Measurements from ENCODE around the gene ELFN1.

ELFN1 gene

DNA sequence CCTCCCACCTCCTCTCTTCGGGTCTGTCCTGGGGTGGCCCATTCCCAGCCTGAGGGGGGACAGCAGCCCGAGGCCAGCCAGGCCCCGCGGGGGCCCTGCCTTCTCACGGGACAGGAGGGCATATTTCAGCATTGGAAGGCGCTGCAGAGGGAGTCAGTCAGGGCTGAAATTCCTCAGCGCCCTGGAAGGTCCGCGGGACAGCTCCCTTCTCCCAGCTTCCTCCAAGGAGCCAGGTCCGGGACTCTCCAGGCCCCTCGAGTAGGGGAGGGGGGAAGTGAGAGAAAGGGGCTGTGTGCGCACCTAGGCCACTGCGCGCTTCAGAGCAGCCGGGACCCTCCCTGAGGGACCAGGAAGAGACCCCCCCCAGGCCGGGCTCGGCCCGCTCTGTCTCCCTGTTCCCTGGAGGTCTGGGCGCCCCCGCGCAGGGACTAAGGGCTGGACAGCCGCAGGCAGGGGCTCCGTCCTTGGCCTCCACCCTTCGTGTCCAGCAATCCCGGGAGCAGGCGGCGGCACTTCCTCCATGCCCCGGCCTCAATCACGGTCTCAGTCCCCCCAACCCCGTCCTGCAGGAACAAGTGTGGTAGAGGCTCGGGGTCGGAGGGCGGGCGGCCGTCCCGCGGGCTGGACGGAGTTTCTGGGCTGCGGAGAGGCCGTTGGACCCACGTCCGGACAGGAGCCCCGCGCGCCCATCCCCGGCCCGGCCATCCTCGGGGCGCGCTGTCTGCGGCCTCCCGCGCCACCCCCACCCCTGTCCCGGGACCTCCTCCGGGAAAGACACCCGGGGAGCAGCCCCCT is 6.0 kb upstream of the ELFN1 start:
- no peak for DNase-seq (ENCODE audit: low read depth)

DNA sequence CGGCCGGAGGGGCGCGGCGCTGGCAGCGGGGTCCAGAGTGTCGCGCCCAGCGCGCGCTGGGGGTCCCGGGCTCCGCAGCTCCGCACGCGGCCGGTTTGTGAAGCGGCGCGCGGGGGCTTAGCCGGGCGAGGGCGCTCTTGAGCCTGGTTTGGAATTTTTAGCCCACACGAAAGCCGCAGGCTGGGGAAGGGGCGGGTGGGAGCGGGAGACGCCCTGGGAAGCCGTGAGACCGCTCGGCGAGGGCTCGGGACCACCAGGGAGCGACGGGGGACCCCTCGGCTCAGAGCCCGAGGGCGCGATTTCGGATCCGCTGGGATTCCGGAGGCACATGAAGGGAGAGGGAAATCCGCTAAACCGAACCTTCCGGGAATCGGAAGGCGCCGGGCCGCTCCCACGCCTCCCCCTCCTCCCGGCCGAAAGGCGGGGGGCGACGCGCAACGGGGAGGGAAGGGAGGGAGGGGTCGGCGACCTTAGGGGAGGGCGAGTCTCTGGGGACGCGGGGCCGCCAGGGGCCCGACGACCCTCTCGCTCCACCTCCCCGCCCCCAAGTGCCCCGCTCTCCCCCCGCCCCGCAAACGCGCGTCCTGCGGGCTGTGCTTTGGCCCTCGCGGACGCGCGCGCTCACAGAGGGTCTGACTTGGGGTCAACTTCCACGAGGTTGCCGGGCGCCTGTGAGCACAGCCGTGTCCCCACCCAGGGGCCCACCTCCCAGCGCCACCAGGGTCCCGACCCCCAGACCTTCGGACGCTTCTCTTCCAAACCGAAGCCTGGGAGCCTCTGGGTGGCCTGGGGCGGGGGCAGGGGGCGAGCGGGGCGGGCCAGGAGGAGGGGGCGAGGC is 5.1 kb upstream of the ELFN1 start:
- DNase-seq (ENCODE audit: low read depth): no peak

DNA sequence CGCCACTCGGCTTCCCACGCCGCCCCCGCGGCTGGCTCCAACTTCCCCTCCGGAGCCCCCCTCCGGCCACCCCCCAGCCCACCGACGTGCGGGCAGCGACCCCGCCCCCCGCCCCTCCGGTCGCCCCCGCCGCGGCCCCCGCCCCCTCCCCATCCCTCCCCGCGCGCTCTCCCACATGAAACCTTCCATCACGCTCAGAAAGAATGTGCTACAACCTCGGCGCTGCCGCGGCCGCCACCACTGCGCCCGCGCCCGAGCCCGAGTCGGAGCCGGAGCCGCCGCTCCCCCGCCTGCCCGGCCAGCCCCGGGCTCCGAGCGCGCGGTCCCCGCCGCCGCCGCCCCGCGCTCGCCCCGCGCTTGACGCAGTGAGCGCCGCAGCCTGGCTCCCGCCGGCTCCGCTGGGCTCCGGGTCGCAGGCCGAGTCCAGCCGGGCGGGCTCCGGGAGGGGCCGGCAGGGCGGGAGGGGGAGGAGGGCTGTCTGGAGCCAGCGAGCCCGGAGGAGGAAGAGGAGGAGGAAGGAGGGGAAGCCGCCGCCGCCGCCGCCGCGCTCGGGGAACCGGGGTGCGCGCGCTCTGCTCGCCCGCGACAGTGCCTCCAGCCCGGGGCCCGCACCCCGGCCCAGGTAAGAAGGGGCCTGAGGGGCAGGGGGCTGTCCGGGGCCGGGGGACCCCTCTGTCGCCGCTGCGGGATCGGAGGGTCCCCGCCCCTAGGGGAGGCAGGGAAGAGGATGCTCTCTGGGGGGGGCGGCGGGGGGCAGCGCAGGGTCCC is 4.3 kb upstream of the ELFN1 start:
- DNase-seq (ENCODE audit: low read depth): no peak

DNA sequence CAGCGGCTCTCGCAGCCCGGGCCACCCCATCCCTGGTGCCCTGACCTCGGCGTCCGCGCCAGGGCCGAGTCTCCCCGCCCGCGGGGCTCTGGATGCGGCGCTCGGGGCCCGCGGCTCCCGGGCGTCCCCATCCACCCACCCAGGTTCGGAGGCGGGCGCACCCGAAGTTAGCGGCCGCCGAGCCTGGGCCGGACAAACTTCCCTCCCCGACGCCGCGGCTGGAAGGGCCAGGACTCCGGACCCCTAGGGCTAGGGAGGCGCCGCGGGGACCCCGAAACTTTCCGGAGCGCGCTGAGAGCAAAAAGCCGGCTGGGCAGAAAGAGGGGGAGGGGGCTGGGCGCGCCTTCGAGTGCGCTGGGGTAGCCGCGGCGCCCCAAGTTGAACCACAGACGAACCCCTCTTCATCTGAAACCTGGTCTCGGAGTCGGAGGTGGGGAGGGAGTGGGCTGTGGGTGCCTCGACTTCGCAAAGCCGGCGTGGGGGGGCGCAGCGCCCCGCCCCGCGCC is 3.7 kb upstream of the ELFN1 start:
- no peak for DNase-seq (ENCODE audit: low read depth)

DNA sequence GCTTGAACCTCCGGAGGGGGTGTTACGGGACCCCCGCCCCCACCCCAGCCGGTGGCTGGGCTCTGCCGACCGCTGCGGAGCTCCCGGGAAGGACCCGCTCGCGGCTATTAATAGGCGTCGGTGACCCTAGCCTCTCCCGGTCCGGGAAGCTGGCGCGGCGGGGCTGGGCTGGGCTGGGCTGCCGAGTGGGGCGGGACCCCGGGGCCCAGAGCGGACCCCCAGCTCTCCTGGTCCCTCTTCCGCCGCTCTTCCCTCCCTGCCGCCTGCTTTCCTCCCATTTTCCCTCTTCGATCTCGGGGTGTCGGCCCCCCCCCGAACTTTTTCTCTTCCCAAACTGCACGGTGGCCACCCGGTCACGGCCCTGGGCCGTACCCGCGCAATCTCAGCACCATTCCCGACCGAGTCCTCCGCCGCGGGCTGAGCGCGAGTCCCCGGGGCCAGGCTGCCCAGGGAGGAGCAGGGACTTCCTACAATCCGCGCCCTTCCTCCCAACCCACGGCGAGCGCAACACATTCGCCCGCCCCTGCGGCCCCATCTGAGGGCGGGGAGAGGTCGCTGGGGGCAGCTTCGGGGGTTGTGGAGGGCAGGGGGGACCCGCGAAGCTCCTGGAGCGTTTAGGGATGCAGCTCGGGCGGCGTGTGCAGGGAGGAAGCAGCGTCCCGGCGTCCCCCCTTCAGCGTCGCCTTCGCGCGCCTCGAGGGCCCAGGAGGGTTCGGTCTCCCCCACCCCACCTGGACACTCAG is 3.1 kb upstream of the ELFN1 start:
- no peak for DNase-seq (ENCODE audit: low read depth)

DNA sequence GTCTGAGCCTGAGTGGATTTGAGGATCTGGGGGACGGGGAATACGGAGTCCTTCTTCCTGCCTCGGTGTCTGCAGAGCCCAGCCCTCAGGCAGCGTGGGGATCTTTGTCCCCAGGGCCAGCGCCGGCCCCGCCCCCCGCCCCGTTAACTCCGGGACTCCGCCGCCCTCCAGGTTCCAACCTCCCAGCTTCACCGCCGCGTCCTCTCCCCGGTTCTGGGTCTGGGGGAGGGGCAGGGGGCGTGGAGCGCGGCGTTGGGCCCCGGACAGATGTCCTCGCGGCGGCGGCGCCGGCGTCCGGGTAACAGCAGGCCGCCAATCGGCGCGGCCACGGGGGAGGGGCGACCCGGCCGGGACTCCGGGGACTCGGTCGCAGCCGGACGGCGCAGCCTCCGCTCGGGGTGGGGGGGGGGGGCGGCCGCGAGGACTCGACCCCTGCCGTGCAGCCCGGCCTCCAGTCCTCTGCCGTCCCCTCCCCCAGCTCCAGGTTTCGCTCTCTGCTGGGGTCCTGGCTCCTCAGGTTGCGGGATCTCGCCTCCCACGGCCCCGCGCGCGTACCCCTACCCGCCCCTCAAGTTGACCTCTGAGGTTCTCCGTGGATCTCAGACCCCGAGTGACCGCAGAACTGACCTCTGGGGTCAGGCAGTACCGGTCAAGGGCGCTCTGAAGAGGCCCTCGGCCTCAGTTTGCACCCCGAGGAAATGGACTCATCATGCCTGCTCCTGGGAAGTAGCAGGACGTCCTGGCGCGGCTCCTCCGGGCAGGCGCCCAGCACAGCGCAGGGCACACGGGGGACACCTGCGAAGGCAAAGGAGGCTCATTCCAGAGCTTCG is 2.3 kb upstream of the ELFN1 start:
- DNase-seq (ENCODE audit: low read depth): no peak

DNA sequence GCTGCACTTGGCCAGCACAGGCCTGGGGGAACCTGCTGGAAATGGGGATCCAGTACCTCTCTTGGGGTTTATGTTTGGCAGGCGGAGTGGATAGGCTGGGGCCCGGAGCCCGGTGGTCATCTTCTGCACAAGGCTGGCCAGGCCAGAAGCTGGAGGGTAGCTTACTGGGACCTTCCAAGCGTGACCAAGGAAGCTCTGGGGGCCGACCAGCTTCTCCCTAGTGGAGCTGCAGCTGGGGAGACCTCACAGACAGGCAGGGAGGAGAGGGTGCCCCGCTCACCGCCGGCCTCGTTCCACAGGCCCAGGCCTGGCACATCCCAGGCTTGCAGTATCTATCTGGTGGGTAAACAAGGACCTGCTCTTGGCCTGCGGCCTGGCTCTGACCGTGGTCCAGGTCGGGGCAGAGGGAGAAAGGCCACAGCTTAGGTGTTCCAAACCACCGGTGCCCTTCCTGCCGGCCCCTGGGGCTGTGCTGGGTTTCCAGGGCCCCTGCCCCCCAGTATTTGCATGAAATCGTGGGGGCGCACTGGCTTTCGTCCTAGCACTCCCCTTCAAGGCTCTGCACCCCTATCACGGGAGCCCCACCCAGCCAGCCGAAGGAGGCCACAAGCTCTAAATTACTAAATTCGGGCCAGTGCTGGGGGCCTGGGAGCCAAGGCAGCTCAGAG is 1.5 kb upstream of the ELFN1 start:
- DNase-seq (ENCODE audit: low read depth): no peak

DNA sequence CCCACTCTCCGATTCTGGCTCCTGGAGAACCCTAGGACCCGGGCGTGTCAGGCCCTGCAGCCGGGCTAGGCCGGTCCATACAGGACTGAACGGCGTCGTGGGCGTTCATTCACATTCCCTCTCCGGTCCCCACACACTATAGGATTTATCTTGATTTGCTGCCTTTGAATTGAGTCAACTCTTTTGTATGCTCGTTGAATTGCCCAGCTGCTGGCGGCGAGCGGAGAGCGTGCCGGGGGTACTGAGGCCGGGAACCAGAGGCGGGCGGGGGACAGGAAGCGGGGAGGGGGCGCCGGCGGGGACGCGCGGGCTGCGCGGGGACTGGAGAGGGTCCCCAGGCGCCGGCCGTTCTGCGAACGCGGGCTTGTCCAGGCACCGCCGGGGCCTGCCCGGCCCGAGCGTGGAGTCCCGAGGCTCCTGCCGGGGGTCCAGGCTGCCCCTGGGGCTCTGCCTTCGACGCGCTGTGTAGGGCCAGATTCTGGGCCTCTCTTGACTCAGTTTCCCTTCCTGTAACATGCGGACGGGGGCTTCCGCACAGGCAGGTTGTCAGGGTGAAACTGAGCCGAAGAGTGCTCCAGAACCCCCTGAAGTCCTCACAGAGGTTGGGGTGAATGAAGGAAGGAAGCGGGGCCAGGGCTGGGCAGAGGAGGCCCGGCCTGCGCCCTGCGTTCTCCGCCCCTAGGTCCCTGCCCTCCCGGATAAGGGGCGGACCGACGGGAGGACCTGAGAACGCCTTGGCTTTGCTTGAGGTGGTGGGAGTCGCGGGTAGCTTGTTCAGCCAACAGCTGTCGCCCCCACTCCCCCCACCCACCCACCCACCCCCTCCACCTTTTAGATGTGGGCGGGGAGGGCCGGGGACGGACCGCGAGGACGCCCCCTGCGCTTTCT is 769 bp upstream of the ELFN1 start:
- DNase-seq (ENCODE audit: low read depth): no peak

DNA sequence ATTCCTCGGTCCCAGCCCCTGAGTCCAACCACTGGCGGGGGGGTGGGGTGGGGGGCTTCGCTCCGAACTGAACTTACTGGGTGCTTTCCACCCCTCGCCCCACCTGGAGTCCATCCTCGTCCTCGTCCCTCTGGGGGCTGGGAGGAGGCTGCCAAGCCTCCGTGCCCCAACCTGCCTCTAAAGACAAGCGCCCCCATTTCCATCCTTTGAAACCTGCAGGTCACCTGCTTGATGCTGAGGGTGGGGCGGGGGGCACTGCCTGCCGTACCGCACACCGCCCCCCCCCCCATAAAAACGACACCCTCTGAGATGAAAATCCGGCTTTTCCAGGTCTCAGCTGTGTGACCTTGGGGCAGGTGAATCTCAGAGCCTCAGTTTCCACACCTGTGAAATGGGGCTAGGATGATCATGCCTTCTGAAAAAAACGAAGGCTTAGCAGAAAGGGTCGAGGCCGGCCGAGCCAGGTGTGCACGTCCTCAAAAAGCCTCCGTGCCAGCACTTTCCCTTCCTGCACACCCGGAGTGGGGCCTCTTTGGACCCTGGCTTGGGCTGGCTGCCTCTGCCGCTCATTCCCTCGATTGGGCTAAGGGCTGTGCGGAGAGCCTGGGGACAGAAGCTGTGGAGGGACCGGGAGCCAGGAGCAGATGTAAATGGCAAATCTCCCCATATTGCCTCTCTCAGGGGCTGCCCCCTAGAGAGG is 967 bp downstream of the ELFN1 start:
- no peak for DNase-seq (ENCODE audit: low read depth)

DNA sequence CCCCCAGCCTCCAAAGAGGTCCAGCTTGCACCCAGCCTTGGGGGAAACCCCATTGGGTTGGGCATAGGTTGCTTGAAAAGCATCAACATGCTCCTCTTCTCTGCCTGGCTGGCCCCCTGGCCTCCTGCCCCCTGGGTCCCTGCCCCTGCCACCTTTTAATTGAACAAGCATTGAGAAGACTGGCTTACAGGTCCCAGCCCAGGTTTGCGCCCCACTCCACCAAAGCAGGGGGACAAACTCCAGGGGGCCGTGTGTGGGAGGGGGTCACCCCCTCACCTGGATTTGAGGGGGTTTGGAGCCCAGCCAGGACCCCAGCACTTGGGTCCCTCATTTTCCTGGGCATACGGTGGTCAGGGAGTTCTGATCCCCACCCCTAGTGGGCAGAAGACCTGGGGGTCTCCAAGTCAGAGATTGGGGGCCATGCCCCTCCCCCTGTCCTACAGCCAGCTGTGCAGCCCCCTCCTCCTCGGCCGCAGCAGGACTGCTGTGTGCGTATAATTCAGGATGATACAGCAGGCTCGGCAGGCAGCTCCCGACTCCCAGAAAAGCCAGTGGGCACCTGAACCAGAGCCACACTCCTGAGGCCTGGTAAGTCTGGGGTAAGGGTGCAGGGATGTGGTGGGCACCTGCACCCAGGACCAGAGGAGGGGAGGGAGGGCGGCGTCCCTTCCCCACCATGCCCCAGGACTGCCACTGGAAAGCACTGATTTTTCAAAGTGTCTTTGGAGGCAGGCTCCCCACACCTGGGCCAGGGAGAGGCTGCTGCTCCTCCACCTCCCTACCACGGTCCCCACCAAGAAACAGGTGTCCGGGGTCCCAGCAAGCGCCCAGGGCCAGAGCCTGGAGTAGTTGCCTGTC is 1.7 kb downstream of the ELFN1 start:
- DNase-seq (ENCODE audit: low read depth): no peak

DNA sequence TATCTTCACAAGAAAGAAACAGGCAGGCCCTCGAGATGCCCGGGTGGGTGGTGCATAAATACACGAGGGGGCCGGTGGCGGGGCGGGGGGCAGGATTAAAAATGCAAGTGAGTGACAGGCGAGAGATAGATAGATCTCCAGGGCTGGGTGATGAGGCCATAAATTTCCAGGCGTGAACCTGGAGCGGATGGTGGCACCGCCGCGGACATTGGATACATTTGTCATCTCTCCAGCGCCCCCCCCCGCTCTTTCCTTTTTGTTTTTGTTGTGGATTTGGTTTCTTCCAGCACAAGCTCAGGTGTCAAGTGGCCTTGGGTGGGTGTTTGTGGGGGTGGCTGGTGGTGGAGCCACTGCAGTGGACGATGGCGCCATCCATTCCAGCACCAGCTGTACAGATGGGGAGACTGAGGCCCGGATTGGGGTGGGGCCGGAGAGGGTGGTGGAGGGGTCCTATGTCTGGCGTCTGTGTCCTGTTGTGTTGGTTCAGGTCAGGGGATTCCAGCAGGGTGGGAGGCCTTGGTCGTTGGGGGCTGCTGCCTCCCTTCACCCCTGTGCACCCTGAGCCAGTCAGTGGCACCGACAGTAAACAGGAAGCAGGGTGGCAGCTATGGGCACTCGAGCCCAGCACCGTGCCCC is 2.9 kb downstream of the ELFN1 start:
- no peak for DNase-seq (ENCODE audit: low read depth)

DNA sequence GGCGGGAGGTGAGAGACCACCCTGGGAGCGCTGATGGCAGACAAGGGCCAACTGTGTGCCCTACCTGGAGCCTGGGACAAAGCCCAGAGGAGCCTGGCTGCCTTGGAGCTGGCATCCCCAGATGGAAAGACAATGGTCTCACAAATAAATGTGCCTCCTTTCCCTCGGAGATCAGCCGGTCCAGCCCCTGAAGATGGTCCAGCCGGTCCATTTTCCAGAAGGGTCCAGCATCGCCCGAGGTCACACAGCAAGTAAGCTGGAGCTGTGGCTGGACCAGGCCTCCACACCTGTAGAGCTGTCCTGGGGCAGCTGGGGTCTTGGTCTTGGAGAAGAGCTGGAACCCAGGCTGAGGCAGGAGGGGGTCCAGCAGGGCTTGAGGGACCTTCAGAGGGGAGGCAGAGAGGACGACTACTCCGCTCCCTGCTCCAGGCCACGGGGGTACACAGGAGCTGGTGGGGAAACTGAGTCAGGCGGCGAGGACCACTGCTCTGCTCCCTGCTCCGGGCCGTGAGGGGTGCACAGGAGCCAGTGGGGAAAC is 3.6 kb downstream of the ELFN1 start:
- no peak for DNase-seq (ENCODE audit: low read depth)

DNA sequence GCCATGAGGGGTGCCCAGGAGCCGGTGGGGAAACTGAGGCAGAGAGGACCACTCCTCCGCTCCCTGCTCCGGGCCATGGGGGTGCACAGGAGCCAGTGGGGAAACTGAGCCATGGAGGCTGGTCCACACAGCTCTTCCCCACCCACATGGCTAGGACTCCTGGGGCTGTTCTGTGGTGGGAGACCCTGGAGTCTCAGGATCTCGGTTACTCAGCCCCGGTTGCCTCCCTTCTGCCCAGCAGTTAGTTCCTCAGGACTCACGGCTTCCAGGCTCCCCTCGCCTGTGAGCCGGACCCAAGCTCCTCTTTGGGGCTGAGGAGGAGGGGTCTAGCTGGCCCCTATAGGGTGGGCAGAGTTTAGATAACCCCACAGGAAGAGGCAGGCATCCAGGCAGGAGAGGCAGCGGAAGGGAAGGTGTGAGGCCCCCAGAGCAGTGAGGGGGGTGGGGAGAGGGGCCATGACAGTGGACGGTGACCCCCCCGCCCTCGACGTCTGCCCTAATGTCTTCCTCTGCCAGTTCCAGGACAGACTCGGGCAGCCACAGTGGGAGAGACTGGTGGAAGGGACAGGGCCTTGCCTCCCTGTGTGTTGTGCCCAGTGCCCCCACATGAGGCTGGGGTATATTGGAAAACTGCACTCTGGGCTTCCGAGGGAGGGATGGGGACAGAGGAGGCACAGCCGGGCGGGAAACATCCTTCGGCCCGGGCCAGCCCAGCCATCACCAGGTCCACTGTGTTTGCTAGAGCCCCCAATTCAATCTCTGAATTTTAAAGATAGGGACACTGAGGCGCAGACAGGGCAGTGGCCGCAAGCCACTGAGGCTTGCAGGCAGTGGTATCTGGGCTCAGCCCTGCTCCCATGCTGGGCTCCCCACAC is 4.3 kb downstream of the ELFN1 start:
- no peak for DNase-seq (ENCODE audit: low read depth)

DNA sequence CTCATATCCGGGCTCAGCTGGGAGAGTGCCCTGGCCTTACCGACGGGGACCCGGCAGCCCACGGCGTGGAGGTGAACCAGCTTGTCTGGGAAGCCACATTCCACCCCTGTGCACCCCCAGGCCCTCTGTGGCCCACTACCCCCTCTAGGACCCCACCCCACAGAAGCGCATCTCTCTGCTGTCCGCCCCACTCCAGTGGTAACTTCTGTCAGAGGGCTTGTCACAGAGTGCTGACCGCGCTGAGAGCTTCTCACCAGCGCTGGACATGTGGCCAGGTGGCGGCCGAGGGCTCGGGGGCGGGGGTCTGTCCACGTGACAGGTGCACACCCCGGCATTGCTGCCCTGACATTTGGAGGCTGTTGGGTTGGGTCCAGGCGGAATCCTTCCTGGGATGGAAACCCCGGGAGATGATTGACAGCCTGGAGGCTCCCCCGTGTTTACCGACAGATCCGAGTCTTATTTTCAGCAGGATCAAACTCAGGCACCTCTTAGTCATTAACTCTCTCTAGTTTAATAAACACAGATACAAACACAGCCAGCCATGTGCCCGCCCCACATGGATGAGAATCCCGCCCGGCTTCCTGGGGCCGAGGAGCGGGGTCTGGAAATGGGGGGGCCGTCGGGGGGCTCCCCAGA is 5.1 kb downstream of the ELFN1 start:
- DNase-seq (ENCODE audit: low read depth): no peak

Data from T-helper 22 cell (primary cell).